Left forelimb (tissue), 1 donor: Measurements from ENCODE around the gene VCX2.
"Not testable (repeated sequence)": the region's sequence is repeated elsewhere in the genome, so short reads cannot be mapped to it uniquely, and the experiment has no call there.

ENCODE experiments used
- DNase-seq: peaks from one replicate; pipeline ENCODE4 v3.0.0-alpha.2; 2018; ENCODE audit warnings: low spot score

VCX2 gene

GRCh38 chrX:8171169-8171568 lies at the start of gene VCX2:
TSS of gene VCX2 (minus strand) at chrX:8171267. CDS start at chrX:8170643, 624 bp downstream.
- DNase-seq = not testable (repeated sequence)

GRCh38 chrX:8204943-8205342 lies 33.9 kb upstream of the VCX2 start:
- no peak for DNase-seq

- no peak for DNase-seq
These were observed 33.3 kb upstream of the VCX2 start for GRCh38 chrX:8204169-8204935.

GRCh38 chrX:8201896-8202331 lies 30.8 kb upstream of the VCX2 start:
- DNase-seq = no peak

- DNase-seq = no peak
These were observed 25.7 kb upstream of the VCX2 start for GRCh38 chrX:8196776-8197175.

GRCh38 chrX:8194216-8194615 lies 23.1 kb upstream of the VCX2 start:
- DNase-seq = no peak

- no peak for DNase-seq
These were observed 21.2 kb upstream of the VCX2 start for GRCh38 chrX:8192276-8192675.

- no peak for DNase-seq
These were observed 20.0 kb upstream of the VCX2 start for GRCh38 chrX:8191022-8191421.

- no peak for DNase-seq
These were observed 19.3 kb upstream of the VCX2 start for GRCh38 chrX:8190341-8190830.

GRCh38 chrX:8189096-8189830 lies 18.2 kb upstream of the VCX2 start:
- DNase-seq = no peak

- DNase-seq = no peak
These were observed 12.3 kb upstream of the VCX2 start for GRCh38 chrX:8183346-8183745.

- no peak for DNase-seq
These were observed 8.6 kb upstream of the VCX2 start for GRCh38 chrX:8179656-8180055.

- DNase-seq = not testable (repeated sequence)
These were observed 17.1 kb downstream of the VCX2 start for GRCh38 chrX:8154011-8154410.

- no peak for DNase-seq
These were observed 23.8 kb downstream of the VCX2 start for GRCh38 chrX:8147226-8147625.

- no peak for DNase-seq
These were observed 26.1 kb downstream of the VCX2 start for GRCh38 chrX:8144925-8145324.

- no peak for DNase-seq
These were observed 29.2 kb downstream of the VCX2 start for GRCh38 chrX:8141896-8142295.

GRCh38 chrX:8140986-8141744 lies 29.9 kb downstream of the VCX2 start:
- DNase-seq = no peak

GRCh38 chrX:8139716-8140115 lies 31.4 kb downstream of the VCX2 start:
- no peak for DNase-seq

- DNase-seq = no peak
These were observed 32.8 kb downstream of the VCX2 start for GRCh38 chrX:8138252-8138651.

GRCh38 chrX:8126648-8127047 lies 44.4 kb downstream of the VCX2 start:
- no peak for DNase-seq

- DNase-seq = no peak
These were observed 45.0 kb downstream of the VCX2 start for GRCh38 chrX:8126092-8126491.

- no peak for DNase-seq
These were observed 45.5 kb downstream of the VCX2 start for GRCh38 chrX:8125566-8125965.

GRCh38 chrX:8122538-8122937 lies 48.5 kb downstream of the VCX2 start:
- DNase-seq = no peak
